Neutrophil (primary cell): ENCODE data around the gene ATP2B3.

ENCODE experiments used
- H3K27ac ChIP-seq: fragments of 200-600 bp; sonication (generic); 2 replicates; pipeline ENCODE4 v1.5.1; 2016; ENCODE audit warnings: mild to moderate bottlenecking, moderate library complexity
- H3K27me3 ChIP-seq: fragments of 200-600 bp; sonication (generic); 2 replicates; pipeline ENCODE4 v1.6.0; 2016; ENCODE audit warnings: mild to moderate bottlenecking
- H3K36me3 ChIP-seq: fragments of 200-600 bp; sonication (generic); 2 replicates; pipeline ENCODE4 v1.5.1; 2017
- H3K4me1 ChIP-seq, 2 experiments: fragments of 200-600 bp in 1 of 2; sonication (generic) in 1 of 2; 1 replicate in 1 of 2; 2 replicates in 1 of 2; pipeline versions ENCODE4 v1.5.1 to v1.6.1; 2013 to 2016; ENCODE audit warnings: low read depth in 1 of 2, low read length in 1 of 2, mild to moderate bottlenecking in 1 of 2, moderate library complexity in 1 of 2; ENCODE audit not compliant: control insufficient read depth in 1 of 2, insufficient read depth in 1 of 2
- H3K4me3 ChIP-seq, 2 experiments: fragments of 200-600 bp in 1 of 2; sonication (generic) in 1 of 2; 1 replicate in 1 of 2; 2 replicates in 1 of 2; pipeline ENCODE4 v1.5.1; 2013 to 2016; ENCODE audit warnings: low read depth in 1 of 2, low read length in 1 of 2, mild to moderate bottlenecking in 1 of 2, moderate library complexity in 1 of 2
- H3K9me3 ChIP-seq: fragments of 200-600 bp; sonication (generic); 2 replicates; pipeline ENCODE4 v1.5.1; 2016
- TF ChIP-seq, protein P1 (sequence below): fragments of 200-600 bp; sonication (generic); IDR thresholded peaks from 2 replicates; pipeline ENCODE4 v1.5.1; 2016; ENCODE audit warnings: antibody characterized with exemption

ATP2B3 gene

DNA sequence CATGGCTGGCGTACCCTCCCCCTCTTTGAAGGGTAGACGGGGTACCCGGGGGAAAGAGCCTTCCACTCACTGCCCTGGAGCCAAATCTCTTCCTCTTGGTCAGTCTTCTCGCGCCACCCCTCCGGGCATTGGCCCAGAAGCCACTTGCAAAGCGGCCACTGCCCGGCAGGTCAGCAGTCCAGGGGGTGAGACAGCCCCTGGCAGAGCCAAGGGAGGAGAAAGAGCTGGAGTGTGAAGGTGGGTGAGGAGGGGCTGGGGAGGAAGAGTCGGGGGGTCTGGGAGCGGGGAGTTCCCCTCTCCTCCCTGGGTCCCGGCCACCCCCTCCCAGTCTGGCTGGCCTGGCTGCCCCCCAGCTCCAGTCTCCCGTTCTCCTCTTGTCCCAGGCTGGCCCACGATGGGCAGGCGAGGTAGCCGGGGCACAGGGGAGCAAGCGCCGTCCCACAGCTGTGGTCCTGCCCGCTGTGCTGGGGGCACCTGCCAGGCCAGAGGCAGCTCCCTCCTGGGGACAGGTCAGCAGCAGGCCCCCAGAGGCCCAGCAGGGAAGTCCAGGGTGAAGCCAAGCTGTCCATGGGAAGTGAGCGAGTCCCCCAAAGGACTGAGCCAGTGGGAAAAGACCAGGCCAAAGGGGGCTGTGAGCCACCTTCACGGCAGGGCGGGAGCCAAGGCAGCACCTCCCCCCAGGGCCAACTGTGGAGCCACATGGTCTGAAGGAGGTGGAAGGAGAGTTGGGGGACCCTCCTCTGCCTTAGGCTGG lies 108.0 kb downstream of the ATP2B3 start:
- Histone ChIP-seq H3K4me1 (no peaks in the 10 kb centered on the region), H3K36me3 (no peaks in the 10 kb centered on the region), H3K27me3 (no peaks in the 10 kb centered on the region), H3K27ac (no peak overlapping the region), H3K9me3 (no peaks in the 10 kb centered on the region), H3K4me3 (no peak overlapping the region)
- TF ChIP-seq, protein P1, sequence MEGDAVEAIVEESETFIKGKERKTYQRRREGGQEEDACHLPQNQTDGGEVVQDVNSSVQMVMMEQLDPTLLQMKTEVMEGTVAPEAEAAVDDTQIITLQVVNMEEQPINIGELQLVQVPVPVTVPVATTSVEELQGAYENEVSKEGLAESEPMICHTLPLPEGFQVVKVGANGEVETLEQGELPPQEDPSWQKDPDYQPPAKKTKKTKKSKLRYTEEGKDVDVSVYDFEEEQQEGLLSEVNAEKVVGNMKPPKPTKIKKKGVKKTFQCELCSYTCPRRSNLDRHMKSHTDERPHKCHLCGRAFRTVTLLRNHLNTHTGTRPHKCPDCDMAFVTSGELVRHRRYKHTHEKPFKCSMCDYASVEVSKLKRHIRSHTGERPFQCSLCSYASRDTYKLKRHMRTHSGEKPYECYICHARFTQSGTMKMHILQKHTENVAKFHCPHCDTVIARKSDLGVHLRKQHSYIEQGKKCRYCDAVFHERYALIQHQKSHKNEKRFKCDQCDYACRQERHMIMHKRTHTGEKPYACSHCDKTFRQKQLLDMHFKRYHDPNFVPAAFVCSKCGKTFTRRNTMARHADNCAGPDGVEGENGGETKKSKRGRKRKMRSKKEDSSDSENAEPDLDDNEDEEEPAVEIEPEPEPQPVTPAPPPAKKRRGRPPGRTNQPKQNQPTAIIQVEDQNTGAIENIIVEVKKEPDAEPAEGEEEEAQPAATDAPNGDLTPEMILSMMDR, result no peak

DNA sequence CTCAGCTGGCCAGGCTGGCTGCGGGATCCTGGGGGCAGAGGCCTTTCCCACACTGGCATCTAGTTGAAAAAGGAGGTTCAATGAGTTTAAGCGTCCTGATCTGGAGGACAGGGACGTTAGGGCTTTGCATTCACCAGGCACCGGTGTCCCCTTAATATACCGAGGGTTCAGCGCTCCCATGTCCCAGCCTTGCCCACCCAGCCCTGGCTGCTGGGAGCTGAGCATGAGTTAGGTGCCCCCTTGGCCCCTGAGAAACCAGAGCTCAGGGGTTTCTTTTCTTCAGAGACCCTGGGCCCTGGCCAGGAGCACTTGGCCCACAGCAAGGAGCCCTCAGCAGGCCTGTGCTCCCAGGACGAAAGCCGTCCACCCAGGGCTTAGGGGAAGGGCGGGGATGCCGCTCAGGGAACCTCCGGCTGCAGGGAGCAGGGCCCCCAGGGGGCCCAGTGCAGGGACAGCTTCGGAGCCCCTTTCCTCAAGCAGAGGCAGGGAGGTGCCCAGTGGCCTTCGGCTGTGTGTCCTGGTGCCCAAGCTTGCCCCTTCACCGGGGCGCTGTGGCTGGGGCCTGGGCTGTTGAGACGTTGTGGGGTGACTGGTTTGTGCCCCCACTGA lies 108.7 kb downstream of the ATP2B3 start:
- Histone ChIP-seq H3K4me1 (no peaks in the 10 kb centered on the region), H3K27me3 (no peaks in the 10 kb centered on the region), H3K9me3 (no peaks in the 10 kb centered on the region), H3K4me3 (no peak overlapping the region), H3K36me3 (no peaks in the 10 kb centered on the region), H3K27ac (no peak overlapping the region)
- TF ChIP-seq, protein P1, result no peak

DNA sequence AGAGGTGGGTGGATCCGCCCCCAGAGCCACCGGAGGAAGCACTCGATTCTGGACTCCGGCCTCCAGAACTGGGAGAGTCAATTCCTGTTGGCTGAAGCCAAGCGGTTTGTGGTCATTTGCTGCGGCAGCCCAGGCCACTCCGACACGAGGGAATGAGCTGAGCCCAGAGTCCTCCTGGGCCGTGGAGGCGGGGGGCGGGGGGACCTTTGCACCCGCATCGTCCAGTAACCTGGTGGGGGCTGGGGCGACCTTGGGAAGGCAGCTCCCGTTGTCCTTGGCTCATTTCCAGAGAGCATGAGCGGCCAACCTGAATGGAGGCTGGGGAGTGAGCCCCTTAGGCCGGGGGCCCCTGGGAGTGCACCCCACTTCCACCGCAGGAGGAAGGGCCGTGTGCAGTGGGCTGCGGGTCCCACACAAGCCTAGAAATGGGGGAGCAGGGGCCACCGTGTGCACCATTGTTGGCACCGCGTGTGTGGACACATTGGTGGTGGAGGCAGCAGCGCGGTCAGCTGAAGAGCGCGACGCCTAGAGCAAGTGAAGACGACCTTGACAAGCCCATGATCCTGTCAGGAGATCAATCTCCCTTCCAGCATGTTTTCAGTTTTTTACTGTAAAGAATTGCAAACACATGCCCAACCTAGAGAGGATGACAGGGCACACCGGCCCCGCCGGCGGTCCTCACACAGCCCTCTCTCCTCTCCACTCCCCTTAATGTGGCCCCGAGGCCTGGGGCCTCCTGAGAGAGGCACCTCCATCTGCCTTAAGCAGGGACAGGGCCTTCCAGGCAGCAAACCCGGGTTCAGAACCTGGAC lies 109.6 kb downstream of the ATP2B3 start:
- Histone ChIP-seq H3K4me3 (no peak overlapping the region), H3K27me3 (no peaks in the 10 kb centered on the region), H3K36me3 (no peaks in the 10 kb centered on the region), H3K9me3 (no peaks in the 10 kb centered on the region), H3K27ac (no peak overlapping the region), H3K4me1 (no peaks in the 10 kb centered on the region)
- TF ChIP-seq, protein P1, result no peak

DNA sequence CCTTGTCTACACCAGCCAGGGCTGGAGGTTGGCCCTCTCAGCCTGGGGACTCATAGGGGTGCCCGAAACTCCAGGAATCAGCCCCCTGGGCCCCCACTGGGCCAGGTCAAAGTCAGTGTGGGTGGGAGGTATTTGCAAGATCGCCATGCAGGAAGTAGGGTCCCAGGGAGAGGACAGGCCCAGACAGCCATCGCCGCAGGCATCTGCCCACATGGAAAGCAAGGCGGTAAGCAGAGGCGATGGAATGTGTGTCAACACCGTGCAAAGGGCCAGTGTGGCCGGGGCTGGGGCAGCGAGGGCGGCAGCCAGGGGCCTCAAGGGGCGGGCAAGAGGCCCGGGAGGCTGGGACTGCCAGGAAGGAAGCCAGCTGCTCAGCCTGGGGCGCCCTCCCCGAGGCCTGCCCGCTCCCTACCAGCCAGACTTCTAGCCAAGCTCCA lies 110.3 kb downstream of the ATP2B3 start:
- Histone ChIP-seq H3K27ac (no peak overlapping the region), H3K4me3 (no peak overlapping the region), H3K9me3 (no peaks in the 10 kb centered on the region), H3K4me1 (no peaks in the 10 kb centered on the region), H3K36me3 (no peaks in the 10 kb centered on the region), H3K27me3 (no peaks in the 10 kb centered on the region)
- TF ChIP-seq, protein P1, result no peak

DNA sequence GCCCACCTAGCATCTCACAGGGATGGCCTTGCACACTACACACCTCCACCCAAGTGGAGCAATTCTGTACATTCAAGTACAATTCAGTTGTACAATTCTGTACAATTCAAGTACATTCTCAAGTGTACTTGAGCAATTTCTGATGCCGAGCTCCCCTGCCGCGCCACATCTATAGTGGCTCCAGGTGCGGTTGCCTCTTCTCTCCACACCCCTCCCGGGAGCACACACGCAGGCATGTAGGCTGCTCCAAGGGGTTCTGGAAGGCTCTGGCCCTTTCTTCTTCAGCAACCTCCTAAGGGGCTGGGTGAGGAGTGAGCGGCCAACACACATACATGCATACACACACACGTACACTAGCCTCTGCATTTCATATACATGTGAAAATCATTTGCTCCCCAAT lies 110.7 kb downstream of the ATP2B3 start:
- H3K9me3 ChIP-seq, result no peaks in the 10 kb centered on the region
- no peaks in the 10 kb centered on the region for H3K27me3 ChIP-seq
- TF ChIP-seq, protein P1, result no peak
- no peaks in the 10 kb centered on the region for H3K36me3 ChIP-seq
- no peak overlapping the region for H3K4me3 ChIP-seq
- H3K27ac ChIP-seq, result no peak overlapping the region
- H3K4me1 ChIP-seq, result no peaks in the 10 kb centered on the region
